Neuron (in vitro differentiated cells): ENCODE results near the gene INPP4A.
"Not testable (repeated sequence)": the region's sequence is repeated elsewhere in the genome, so short reads cannot be mapped to it uniquely, and the experiment has no call there.

Experiments used
- H2AFZ ChIP-seq: one replicate; pipeline ENCODE4 v1.6.1; 2013; ENCODE audit warnings: low read depth, mild to moderate bottlenecking, inconsistent platforms, low read length, moderate library complexity
- H3K27me3 ChIP-seq: one replicate; pipeline ENCODE4 v1.6.1; 2013; ENCODE audit warnings: low read length; ENCODE audit not compliant: insufficient read depth
- H3K36me3 ChIP-seq: one replicate; pipeline ENCODE4 v1.6.1; 2013; ENCODE audit warnings: low read length; ENCODE audit not compliant: insufficient read depth
- H3K4me1 ChIP-seq: one replicate; pipeline ENCODE4 v1.6.1; 2013; ENCODE audit warnings: low read length; ENCODE audit not compliant: insufficient read depth
- H3K4me3 ChIP-seq: 2 replicates; pipeline ENCODE4 v1.5.1; 2013; ENCODE audit warnings: mild to moderate bottlenecking, low read length, moderate library complexity
- H3K9me3 ChIP-seq: one replicate; pipeline ENCODE4 v1.6.1; 2013; ENCODE audit warnings: low read length

The INPP4A gene

DNA sequence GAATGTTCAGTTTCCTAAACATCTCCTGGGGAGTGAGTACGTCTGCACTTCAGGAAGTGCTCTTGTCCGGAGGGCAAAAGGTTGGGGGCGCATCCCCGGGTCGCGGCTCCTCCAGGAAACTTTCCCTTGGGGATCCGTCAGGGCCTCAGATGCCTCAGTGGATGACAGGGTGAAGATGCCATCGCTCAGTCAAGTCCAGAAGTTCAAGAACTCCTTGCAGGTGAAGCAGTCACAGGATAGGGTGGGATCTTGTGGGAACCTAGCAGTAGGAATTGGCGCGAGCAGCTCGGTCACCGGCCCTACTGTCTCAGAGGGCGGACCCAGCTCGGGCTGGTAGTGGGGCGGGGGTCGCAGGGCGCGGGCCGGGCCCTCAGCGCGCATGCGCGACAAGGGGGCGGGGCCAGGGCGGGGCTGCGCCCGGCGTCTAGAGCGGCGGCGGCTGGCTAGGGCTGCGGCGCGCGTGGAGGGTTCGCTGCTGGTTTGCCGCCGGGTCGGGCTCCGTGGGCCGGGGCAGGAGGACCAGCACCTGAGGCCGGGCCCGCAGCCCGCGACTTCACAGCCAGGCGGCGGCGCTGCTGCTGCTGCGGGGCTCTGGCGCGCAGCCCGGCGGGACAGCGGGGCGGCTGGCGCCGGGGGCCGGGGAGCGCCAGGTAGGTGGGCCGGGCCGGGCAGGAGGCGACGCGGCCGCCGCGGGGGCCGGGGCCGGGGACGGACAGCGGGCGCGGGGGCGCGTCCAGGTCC is at the start of gene INPP4A:
Gene INPP4A (plus strand): TSS at position 423 of the 741 bp plus-strand sequence. CDS start 75,191 bp downstream, outside the sequence.
- peak within 1 kb of the TSS; percentile 67 for H3K4me3 ChIP-seq
- peak within 1 kb of the TSS; percentile 29 for H2AFZ ChIP-seq
- no peaks in the 10 kb centered on the region for H3K36me3 ChIP-seq
- H3K27me3 ChIP-seq: peaks cover 6% of the 10 kb centered on the region
- H3K4me1 ChIP-seq: peaks cover 17% of the 10 kb centered on the region
- H3K9me3 ChIP-seq: no peaks in the 10 kb centered on the region

DNA sequence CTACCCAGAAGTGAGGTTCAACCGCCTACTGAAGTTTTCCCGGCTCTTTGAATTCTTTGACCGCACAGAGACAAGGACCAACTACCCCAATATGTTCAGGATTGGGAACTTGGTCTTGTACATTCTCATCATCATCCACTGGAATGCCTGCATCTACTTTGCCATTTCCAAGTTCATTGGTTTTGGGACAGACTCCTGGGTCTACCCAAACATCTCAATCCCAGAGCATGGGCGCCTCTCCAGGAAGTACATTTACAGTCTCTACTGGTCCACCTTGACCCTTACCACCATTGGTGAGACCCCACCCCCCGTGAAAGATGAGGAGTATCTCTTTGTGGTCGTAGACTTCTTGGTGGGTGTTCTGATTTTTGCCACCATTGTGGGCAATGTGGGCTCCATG is 48.7 kb upstream of the INPP4A start:
- Histone ChIP-seq H3K9me3 (no peaks in the 10 kb centered on the region), H3K4me3 (no peak overlapping the region), H3K27me3 (peaks cover 6% of the 10 kb centered on the region), H2AFZ (no peak overlapping the region), H3K4me1 (no peaks in the 10 kb centered on the region), H3K36me3 (no peaks in the 10 kb centered on the region)

DNA sequence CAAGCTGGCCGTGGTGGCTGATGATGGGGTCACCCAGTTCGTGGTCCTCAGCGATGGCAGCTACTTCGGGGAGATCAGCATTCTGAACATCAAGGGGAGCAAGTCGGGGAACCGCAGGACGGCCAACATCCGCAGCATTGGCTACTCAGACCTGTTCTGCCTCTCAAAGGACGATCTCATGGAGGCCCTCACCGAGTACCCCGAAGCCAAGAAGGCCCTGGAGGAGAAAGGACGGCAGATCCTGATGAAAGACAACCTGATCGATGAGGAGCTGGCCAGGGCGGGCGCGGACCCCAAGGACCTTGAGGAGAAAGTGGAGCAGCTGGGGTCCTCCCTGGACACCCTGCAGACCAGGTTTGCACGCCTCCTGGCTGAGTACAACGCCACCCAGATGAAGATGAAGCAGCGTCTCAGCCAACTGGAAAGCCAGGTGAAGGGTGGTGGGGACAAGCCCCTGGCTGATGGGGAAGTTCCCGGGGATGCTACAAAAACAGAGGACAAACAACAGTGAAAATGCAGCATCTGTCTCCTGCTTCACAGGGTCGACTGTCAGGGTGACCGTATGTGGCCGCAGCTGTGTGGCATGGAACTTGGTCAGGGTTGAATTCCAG is 47.8 kb upstream of the INPP4A start:
- Histone ChIP-seq H3K9me3 (no peaks in the 10 kb centered on the region), H3K4me3 (no peak overlapping the region), H2AFZ (no peak overlapping the region), H3K36me3 (no peaks in the 10 kb centered on the region), H3K27me3 (peaks cover 6% of the 10 kb centered on the region), H3K4me1 (no peaks in the 10 kb centered on the region)

DNA sequence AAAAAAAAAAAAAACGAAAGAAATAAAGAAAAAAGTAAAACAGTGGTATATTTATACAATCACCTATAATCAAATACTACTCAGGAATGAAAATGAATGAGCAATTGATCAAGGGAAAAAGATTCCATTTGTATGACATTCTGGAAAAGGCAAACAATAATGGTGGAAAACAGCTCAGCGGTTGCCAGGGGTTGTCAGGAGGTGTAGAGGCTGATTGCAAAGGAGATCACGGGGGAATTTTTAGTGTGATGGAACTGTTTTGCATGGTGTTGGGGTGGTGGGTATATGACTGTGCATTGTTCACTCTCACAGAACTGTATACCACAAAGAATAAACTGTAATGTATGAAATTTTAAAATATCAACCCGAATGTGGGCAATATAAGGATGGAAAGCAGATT is 45.5 kb upstream of the INPP4A start:
- Histone ChIP-seq H3K27me3 (peaks cover 9% of the 10 kb centered on the region), H3K9me3 (no peaks in the 10 kb centered on the region)

DNA sequence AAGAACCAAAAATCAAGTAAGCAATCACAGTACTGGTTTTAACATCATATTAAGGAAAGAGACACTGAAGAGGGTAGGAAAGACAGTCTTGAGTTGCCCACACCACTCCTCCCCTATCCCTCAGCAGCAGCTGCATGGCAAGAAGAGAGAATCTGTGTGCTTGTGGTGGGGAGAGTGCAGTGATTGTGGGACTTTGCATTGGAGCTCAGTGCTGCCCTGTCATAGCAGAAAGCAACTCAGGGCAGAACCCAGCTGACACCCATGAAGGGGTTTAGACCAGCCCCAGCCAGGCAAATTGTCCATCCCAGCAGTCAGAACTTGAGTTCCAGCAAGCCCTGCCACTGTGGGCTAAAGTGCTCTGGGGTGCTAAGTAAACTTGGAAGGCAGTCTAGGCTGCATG is 40.8 kb upstream of the INPP4A start:
- Histone ChIP-seq H3K4me1 (no peaks in the 10 kb centered on the region), H3K36me3 (no peaks in the 10 kb centered on the region), H3K27me3 (peaks cover 12% of the 10 kb centered on the region), H3K9me3 (no peaks in the 10 kb centered on the region), H3K4me3 (no peak overlapping the region), H2AFZ (no peak overlapping the region)

More for the DNA sequence above, 45.5 kb upstream of the INPP4A start:
- no peak overlapping the region for H2AFZ ChIP-seq
- no peaks in the 10 kb centered on the region for H3K4me1 ChIP-seq
- H3K4me3 ChIP-seq: no peak overlapping the region
- no peaks in the 10 kb centered on the region for H3K36me3 ChIP-seq

DNA sequence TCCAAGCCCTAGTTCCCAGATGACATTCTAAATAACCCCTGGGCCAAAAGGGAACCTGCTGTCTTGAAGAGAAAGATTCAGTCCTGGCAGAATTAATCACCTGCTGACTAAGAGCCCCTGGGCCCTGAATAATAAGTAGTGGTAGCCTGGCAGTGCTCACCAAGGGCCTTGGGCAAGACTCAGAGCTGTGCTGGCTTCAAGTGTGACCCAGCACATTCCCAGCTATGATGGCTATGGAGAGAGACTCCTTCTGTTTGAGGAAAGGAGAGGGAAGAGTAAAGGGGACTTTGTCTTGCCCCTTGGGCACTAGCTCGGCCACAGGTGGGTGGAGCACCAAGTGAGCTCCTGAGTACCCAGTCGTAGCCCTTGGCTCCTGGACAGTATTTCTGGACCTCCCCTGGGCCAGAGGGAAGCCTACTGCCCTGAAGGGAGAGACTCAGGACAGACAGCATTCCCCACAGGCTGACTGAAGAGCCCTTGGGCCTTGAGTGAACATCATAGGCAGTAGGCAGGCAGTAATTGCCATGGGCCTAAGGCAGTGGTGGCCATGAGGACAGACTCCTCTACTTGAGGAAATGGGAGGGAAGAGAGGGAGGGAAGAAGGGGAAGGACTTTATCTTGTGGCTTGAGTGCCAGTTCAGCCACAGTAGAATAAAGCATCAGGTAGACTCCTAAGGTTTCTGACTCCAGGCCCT is 40.0 kb upstream of the INPP4A start:
- H3K9me3 ChIP-seq: no peaks in the 10 kb centered on the region

DNA sequence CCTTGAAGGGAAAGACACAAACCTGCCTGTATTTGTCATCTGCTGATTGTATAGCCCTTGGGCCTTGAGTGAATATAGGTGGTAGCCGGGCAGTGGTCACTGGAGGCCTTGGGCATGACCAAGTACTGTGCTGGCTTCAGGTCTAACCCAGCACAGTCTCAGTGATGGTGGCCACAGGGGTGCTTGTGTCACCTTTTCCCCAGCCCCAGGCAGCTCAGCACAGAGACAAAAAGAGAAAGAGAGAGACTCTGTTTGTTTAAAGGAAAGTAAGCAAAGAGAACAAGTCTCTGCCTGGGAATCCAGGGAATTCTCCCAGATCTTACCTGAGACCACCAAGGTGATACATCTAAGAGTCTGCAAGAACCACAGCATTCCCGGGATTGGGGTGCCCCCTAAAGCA is 39.4 kb upstream of the INPP4A start:
- no peak overlapping the region for H3K4me3 ChIP-seq
- H2AFZ ChIP-seq: no peak overlapping the region
- H3K4me1 ChIP-seq: no peaks in the 10 kb centered on the region
- H3K9me3 ChIP-seq: no peaks in the 10 kb centered on the region
- no peaks in the 10 kb centered on the region for H3K36me3 ChIP-seq
- H3K27me3 ChIP-seq: peaks cover 11% of the 10 kb centered on the region

More for the DNA sequence above, 40.0 kb upstream of the INPP4A start:
- no peak overlapping the region for H2AFZ ChIP-seq
- H3K36me3 ChIP-seq: no peaks in the 10 kb centered on the region
- H3K4me1 ChIP-seq: no peaks in the 10 kb centered on the region
- H3K27me3 ChIP-seq: peaks cover 12% of the 10 kb centered on the region
- H3K4me3 ChIP-seq: no peak overlapping the region

DNA sequence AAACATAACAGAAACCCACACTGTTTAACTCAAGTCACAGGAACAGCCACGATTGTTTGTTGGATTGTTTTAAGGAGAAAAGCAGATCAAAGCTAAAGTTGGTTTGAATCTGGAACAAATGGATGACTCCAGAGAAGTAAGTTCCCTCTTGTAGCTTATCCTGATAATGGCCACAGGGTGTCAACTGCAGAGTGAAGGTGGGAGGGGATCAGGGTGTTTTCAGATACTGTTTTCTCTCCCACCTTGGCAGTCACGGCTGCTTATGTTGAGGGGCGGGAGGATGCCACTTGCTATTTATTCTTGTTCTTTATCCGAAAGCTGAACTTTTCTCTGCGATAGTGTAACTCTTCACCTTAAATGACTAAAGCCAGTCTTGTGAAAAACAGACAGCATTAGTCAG is 36.5 kb upstream of the INPP4A start:
- Histone ChIP-seq H3K4me3 (no peak overlapping the region), H2AFZ (no peak overlapping the region), H3K36me3 (no peaks in the 10 kb centered on the region), H3K4me1 (no peaks in the 10 kb centered on the region), H3K27me3 (peaks cover 6% of the 10 kb centered on the region), H3K9me3 (no peaks in the 10 kb centered on the region)

DNA sequence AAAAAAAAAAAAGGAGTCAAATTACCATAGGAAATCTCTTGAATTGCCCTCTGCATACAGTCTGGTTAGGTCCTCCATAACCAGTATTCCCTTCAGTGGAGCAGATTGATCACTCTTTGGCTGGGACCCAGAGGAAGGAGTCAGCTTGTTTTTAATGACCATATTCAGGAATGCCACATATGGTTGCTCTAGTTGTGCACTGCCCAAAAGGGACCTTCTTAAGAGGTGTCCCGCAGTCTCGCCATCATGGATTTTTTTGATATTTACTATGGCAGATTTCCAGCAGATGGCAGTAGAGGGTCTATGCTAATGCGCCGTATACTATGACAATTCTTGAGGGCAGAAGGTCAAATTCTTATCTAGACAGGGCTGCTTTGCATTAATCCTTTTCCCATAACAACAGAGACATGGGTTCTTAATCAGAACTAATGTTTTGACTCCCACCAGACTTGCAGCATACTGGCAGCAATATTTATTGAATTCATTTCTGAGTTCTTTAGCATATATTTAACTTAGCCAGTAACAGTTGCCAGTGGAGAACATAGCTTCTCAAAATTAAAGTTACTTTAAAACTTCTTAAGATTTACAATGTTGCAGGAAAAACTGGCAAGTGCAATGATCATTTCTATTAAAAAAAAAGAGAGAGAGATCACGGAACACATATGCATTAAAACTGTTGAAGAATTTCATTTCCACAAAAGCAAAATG is 31.8 kb upstream of the INPP4A start:
- peaks cover 8% of the 10 kb centered on the region for H3K4me1 ChIP-seq
- H3K27me3 ChIP-seq: no peaks in the 10 kb centered on the region
- no peaks in the 10 kb centered on the region for H3K9me3 ChIP-seq
- H3K36me3 ChIP-seq: no peaks in the 10 kb centered on the region
- no peak overlapping the region for H2AFZ ChIP-seq
- no peak overlapping the region for H3K4me3 ChIP-seq

DNA sequence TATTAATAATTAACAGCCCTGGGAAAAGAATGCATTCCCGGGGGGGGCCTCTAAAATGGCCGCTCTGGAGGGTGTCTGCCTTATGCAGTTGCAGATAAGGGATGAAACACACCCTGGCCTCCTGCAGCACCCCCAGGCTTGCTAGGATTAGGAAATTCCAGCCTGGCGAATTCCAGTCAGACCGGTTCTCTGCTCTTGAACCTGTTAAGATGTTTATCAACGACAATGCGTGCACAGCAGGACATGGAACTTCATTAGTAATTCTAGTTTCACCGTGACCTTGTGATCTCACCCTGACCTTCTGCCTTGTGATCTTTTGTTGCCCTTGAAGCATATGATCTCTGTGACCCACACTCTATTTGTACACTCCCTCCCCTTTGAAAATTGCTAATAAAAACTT is 30.4 kb upstream of the INPP4A start:
- H3K36me3 ChIP-seq, H3K4me1 ChIP-seq, H3K9me3 ChIP-seq, H3K4me3 ChIP-seq, H2AFZ ChIP-seq: not testable (repeated sequence)
- peaks cover 11% of the 10 kb centered on the region for H3K27me3 ChIP-seq

DNA sequence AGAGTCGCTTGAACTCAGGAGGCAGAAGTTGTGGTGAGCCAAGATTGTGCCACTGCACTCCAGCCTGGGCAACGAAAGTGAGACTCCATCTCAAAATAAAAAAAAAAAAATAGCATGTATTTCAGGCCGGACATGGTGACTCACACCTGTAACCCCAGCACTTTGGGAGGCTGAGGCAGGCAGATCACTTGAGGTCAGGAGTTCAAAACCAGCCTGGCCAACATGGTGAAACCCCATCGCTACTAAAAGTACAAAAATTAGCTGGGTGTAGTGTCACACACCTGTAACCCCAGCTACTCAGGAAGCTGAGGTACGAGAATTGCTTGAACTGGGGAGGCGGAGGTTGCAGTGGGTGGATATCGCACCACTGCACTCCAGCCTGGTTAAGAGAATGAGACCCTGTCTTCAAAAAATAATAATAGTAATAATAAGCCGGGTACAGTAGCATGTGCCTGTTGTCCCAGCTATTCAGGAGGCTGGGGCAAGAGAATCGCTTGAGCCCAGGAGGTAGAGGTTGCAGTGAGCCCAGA is 28.9 kb upstream of the INPP4A start:
- H2AFZ ChIP-seq, H3K4me3 ChIP-seq, H3K9me3 ChIP-seq, H3K36me3 ChIP-seq, H3K4me1 ChIP-seq: not testable (repeated sequence)
- peaks cover 23% of the 10 kb centered on the region for H3K27me3 ChIP-seq

DNA sequence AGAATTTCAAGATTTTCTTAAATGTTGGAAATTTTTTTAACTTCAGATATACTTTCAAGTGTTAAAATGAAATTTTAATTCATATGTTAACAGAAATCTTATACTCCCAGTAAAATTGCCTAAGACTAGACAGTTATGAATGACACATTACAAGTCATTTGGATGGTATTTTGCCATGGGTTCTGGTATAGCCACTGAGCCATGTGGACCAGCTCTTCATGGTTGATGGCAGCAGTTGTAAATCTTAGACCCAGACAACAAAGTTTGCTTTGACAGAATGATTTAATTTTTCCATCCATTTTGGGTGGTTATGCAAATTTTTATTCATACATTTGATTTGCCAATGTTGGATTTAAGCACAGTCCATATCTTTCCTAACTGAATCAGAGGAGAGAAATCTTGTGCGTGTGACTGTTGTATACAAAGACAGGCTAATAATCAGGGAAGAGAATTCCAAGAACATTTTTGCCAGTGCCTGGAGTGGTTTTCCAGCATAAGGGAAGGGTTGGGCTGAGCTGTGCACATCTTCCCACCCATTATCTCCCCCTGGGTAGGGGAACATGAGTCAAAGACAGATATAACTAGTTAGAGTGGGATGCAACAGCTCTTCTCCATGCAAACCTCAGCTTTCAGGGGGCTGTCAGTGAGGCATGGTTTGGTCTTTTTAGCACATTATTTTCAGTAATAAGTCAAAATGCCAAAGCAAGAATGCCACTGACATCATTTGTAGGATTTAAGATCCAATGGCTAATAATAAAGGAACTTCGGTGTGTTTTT is 28.1 kb upstream of the INPP4A start:
- Histone ChIP-seq H3K4me3 (no peak overlapping the region), H2AFZ (no peak overlapping the region), H3K27me3 (peaks cover 24% of the 10 kb centered on the region), H3K9me3 (no peaks in the 10 kb centered on the region), H3K36me3 (no peaks in the 10 kb centered on the region), H3K4me1 (peaks cover 8% of the 10 kb centered on the region)
